WERI-Rb-1 (cell line): Measurements from ENCODE around the gene NUP98.

Experiments
- DNase-seq: peaks from one replicate; pipeline ENCODE4 v3.0.0-alpha.2; 2020
- H3K27ac ChIP-seq: fragments of 250-450 bp; sonication (Bioruptor Pico); 2 replicates; pipeline ENCODE4 v1.5.1; 2020; ENCODE audit warnings: mild to moderate bottlenecking, moderate library complexity
- H3K27me3 ChIP-seq: fragments of 250-450 bp; sonication (Bioruptor Pico); 2 replicates; pipeline ENCODE4 v1.5.1; 2021; ENCODE audit warnings: mild to moderate bottlenecking, low read depth, moderate library complexity; ENCODE audit not compliant: insufficient read depth, severe bottlenecking
- H3K36me3 ChIP-seq: fragments of 250-450 bp; sonication (Bioruptor Pico); 2 replicates; pipeline ENCODE4 v1.5.1; 2020; ENCODE audit warnings: mild to moderate bottlenecking, moderate library complexity
- H3K4me3 ChIP-seq: 2 replicates; pipeline ENCODE4 v1.5.1; 2011; ENCODE audit warnings: low read depth, mild to moderate bottlenecking, control low read depth, low read length
- H3K9me3 ChIP-seq: fragments of 250-450 bp; sonication (Bioruptor Pico); 2 replicates; pipeline ENCODE4 v1.5.1; 2021; ENCODE audit warnings: mild to moderate bottlenecking, moderate library complexity; ENCODE audit not compliant: severe bottlenecking
- TF ChIP-seq, protein P1 (sequence below): IDR thresholded peaks from 2 replicates; pipeline ENCODE4 v1.5.1; 2011; ENCODE audit warnings: low read depth, mild to moderate bottlenecking, control low read depth, inconsistent platforms, low read length

The NUP98 gene

GRCh38 chr11:3825473-3826154 lies 28.3 kb upstream of the NUP98 start:
- Histone ChIP-seq H3K27me3 (no peaks in the 10 kb centered on the region), H3K9me3 (no peaks in the 10 kb centered on the region), H3K4me3 (no peak overlapping the region), H3K27ac (no peak overlapping the region), H3K36me3 (peaks cover 28% of the 10 kb centered on the region)
- DNase-seq = no peak
- TF ChIP-seq, protein P1, sequence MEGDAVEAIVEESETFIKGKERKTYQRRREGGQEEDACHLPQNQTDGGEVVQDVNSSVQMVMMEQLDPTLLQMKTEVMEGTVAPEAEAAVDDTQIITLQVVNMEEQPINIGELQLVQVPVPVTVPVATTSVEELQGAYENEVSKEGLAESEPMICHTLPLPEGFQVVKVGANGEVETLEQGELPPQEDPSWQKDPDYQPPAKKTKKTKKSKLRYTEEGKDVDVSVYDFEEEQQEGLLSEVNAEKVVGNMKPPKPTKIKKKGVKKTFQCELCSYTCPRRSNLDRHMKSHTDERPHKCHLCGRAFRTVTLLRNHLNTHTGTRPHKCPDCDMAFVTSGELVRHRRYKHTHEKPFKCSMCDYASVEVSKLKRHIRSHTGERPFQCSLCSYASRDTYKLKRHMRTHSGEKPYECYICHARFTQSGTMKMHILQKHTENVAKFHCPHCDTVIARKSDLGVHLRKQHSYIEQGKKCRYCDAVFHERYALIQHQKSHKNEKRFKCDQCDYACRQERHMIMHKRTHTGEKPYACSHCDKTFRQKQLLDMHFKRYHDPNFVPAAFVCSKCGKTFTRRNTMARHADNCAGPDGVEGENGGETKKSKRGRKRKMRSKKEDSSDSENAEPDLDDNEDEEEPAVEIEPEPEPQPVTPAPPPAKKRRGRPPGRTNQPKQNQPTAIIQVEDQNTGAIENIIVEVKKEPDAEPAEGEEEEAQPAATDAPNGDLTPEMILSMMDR = no peak

DNA sequence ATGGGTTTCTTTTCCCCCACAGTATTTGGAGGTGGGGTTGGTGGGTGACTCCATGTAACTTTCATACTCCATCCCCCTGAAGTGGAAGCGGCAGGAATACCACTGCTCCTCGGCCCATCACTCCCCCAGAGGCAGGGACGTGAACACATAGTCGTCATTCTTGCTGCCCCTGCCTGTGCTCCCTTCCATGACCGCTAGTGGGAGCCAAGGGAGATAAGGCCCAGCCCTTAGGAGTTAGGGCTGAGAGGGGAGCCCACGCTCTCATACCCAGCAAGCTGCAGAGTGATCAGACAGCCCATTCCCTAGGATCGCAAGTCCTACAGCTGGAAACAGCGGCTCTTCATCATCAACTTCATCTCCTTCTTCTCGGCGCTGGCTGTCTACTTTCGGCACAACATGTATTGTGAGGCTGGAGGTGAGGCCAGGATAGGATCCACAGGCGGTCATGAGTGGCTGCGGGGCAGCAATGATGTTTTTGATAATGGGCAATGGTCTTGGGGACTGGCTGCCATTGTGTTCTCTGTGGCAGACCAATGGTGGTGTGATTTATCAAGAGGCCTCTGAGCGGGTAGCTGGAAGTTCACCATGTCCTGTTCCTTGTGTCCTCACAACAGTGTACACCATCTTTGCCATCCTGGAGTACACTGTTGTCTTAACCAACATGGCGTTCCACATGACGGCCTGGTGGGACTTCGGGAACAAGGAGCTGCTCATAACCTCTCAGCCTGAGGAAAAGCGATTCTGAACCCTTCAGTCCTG lies 27.5 kb upstream of the NUP98 start:
- H3K4me3 ChIP-seq = no peak overlapping the region
- TF ChIP-seq, protein P1 = peak; percentile 65
- peaks cover 24% of the 10 kb centered on the region for H3K36me3 ChIP-seq
- DNase-seq = peak; percentile 82
- H3K9me3 ChIP-seq = no peaks in the 10 kb centered on the region
- no peak overlapping the region for H3K27ac ChIP-seq
- H3K27me3 ChIP-seq = no peaks in the 10 kb centered on the region

DNA sequence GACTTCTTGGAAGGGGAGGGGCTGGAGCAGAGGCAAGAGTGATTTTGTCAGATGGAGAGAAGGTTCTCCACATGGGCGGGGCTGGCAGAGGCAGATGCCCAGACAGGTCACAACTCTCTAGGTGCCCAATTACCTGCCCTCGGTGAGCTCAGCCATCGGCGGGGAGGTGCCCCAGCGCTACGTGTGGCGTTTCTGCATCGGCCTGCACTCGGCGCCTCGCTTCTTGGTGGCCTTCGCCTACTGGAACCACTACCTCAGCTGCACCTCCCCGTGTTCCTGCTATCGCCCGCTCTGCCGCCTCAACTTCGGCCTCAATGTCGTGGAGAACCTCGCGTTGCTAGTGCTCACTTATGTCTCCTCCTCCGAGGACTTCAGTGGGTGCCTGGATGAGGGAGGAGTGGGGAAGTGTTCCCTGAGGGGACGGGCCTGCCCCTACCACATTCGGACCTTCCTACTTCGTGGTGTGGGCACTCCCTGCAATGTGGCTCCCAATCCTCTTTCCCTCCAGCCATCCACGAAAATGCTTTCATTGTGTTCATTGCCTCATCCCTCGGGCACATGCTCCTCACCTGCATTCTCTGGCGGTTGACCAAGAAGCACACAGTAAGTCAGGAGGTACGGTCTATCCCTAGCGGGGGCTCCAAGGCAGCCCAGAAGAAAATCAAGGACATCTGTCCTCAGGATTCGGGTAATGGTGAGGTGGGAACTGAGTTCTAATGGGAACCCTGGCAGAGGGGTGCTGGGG lies 26.6 kb upstream of the NUP98 start:
- Histone ChIP-seq H3K36me3 (peaks cover 20% of the 10 kb centered on the region), H3K27me3 (no peaks in the 10 kb centered on the region), H3K27ac (no peak overlapping the region), H3K9me3 (no peaks in the 10 kb centered on the region), H3K4me3 (no peak overlapping the region)
- TF ChIP-seq, protein P1 = no peak
- no peak for DNase-seq

GRCh38 chr11:3823303-3823702 lies 25.9 kb upstream of the NUP98 start:
- no peaks in the 10 kb centered on the region for H3K9me3 ChIP-seq
- no peaks in the 10 kb centered on the region for H3K27me3 ChIP-seq
- H3K36me3 ChIP-seq = peaks cover 20% of the 10 kb centered on the region
- DNase-seq = no peak
- H3K27ac ChIP-seq = no peak overlapping the region
- TF ChIP-seq, protein P1 = no peak
- H3K4me3 ChIP-seq = no peak overlapping the region

DNA sequence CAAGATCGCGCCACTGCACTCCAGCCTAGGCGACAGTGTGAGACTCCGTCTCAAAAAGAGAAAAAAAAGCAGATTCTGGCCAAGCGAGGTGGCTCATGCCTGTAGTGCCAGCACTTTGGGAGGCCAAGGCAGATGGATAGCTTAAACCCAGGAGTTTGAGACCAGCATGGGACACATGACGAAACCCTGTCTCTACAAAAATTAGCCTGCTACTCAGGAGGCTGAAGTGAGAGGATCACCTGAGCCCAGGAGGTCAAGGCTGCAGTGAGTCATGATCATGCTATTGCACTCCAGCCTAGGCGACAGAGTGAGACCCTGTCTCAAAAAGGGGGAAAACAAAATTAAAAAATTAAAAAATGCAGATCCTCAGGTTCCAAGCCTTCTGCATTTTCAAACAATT lies 25.0 kb upstream of the NUP98 start:
- H3K27me3 ChIP-seq = no peaks in the 10 kb centered on the region
- H3K36me3 ChIP-seq = peaks cover 13% of the 10 kb centered on the region
- no peaks in the 10 kb centered on the region for H3K9me3 ChIP-seq
- no peak overlapping the region for H3K4me3 ChIP-seq
- DNase-seq = no peak
- TF ChIP-seq, protein P1 = no peak
- no peak overlapping the region for H3K27ac ChIP-seq
